ENCODE data around the gene SLC4A9. TPM values are rescaled to one million over a fixed set of nuclear protein-coding genes. Genes with fewer than 3 reads are reported as not detected.

SLC4A9 gene
- total RNA-seq, 2 experiments from 2014 or later: not detected

- H3K4me1 Mint-ChIP-seq: no peaks in the 10 kb centered on the region
- no peak overlapping the region for H3K4me3 Mint-ChIP-seq
Observed at GRCh38 chr5:140391312-140391711, 31.3 kb downstream of the SLC4A9 start.

GRCh38 chr5:140391732-140392131 lies 31.7 kb downstream of the SLC4A9 start:
- Mint-ChIP-seq H3K4me1 (no peaks in the 10 kb centered on the region), H3K27me3 (no peaks in the 10 kb centered on the region), H3K9me3 (no peaks in the 10 kb centered on the region), H3K27ac (no peak overlapping the region), H3K4me3 (no peak overlapping the region), H3K36me3 (no peaks in the 10 kb centered on the region)
- DNase-seq: no peak

More at GRCh38 chr5:140391312-140391711, 31.3 kb downstream of the SLC4A9 start:
- Mint-ChIP-seq H3K27ac (no peak overlapping the region), H3K36me3 (no peaks in the 10 kb centered on the region), H3K9me3 (no peaks in the 10 kb centered on the region), H3K27me3 (no peaks in the 10 kb centered on the region)
- DNase-seq: no peak

- H3K36me3 Mint-ChIP-seq: no peaks in the 10 kb centered on the region
- no peaks in the 10 kb centered on the region for H3K9me3 Mint-ChIP-seq
- no peaks in the 10 kb centered on the region for H3K27me3 Mint-ChIP-seq
- H3K4me3 Mint-ChIP-seq: no peak overlapping the region
- no peak for DNase-seq
- H3K27ac Mint-ChIP-seq: no peak overlapping the region
- no peaks in the 10 kb centered on the region for H3K4me1 Mint-ChIP-seq
Observed at GRCh38 chr5:140393738-140394137, 33.7 kb downstream of the SLC4A9 start.

- Mint-ChIP-seq H3K36me3 (peaks cover 4% of the 10 kb centered on the region), H3K27me3 (no peaks in the 10 kb centered on the region), H3K9me3 (no peaks in the 10 kb centered on the region), H3K4me3 (no peak overlapping the region), H3K4me1 (peaks cover 9% of the 10 kb centered on the region), H3K27ac (no peak overlapping the region)
- DNase-seq: no peak
Observed at GRCh38 chr5:140398379-140398811, 38.4 kb downstream of the SLC4A9 start.

- no peak for DNase-seq
- Mint-ChIP-seq H3K9me3 (no peaks in the 10 kb centered on the region), H3K27me3 (no peaks in the 10 kb centered on the region), H3K4me1 (peaks cover 22% of the 10 kb centered on the region), H3K4me3 (no peak overlapping the region), H3K27ac (no peak overlapping the region), H3K36me3 (peaks cover 11% of the 10 kb centered on the region)
Observed at GRCh38 chr5:140399979-140400729, 40.2 kb downstream of the SLC4A9 start.

GRCh38 chr5:140400730-140401361 lies 40.9 kb downstream of the SLC4A9 start:
- H3K27ac Mint-ChIP-seq: no peak overlapping the region
- H3K36me3 Mint-ChIP-seq: peaks cover 11% of the 10 kb centered on the region
- peaks cover 24% of the 10 kb centered on the region for H3K4me1 Mint-ChIP-seq
- H3K4me3 Mint-ChIP-seq: no peak overlapping the region
- no peaks in the 10 kb centered on the region for H3K27me3 Mint-ChIP-seq
- DNase-seq: peak; percentile 86
- H3K9me3 Mint-ChIP-seq: no peaks in the 10 kb centered on the region

GRCh38 chr5:140401362-140402257 lies 41.6 kb downstream of the SLC4A9 start, which contains the start of gene ANKHD1:
ANKHD1 (plus strand) TSS chr5:140401833; CDS start chr5:140401968, 135 bp downstream.
- Mint-ChIP-seq H3K27me3 (no peaks in the 10 kb centered on the region), H3K36me3 (peaks cover 15% of the 10 kb centered on the region), H3K4me3 (no peak within 1 kb of the TSS), H3K27ac (no peak within 1 kb of the TSS), H3K9me3 (no peaks in the 10 kb centered on the region), H3K4me1 (peaks cover 28% of the 10 kb centered on the region)
- peak; percentile 98 for DNase-seq

- H3K27ac Mint-ChIP-seq: no peak overlapping the region
- peaks cover 15% of the 10 kb centered on the region for H3K36me3 Mint-ChIP-seq
- peak; percentile 73 for DNase-seq
- H3K9me3 Mint-ChIP-seq: no peaks in the 10 kb centered on the region
- no peak overlapping the region for H3K4me3 Mint-ChIP-seq
- H3K4me1 Mint-ChIP-seq: peaks cover 28% of the 10 kb centered on the region
- H3K27me3 Mint-ChIP-seq: no peaks in the 10 kb centered on the region
Observed at GRCh38 chr5:140402258-140403074, 42.5 kb downstream of the SLC4A9 start.

- Mint-ChIP-seq H3K36me3 (peaks cover 18% of the 10 kb centered on the region), H3K9me3 (no peaks in the 10 kb centered on the region), H3K4me1 (peaks cover 32% of the 10 kb centered on the region), H3K27ac (peak overlapping the region; percentile 31), H3K4me3 (no peak overlapping the region), H3K27me3 (no peaks in the 10 kb centered on the region)
- no peak for DNase-seq
Observed at GRCh38 chr5:140403613-140404012, 43.6 kb downstream of the SLC4A9 start.

GRCh38 chr5:140408750-140409241 lies 48.8 kb downstream of the SLC4A9 start:
- no peak for DNase-seq
- Mint-ChIP-seq H3K36me3 (peaks cover 17% of the 10 kb centered on the region), H3K4me3 (no peak overlapping the region), H3K9me3 (no peaks in the 10 kb centered on the region), H3K27me3 (no peaks in the 10 kb centered on the region), H3K4me1 (peaks cover 35% of the 10 kb centered on the region), H3K27ac (no peak overlapping the region)

- Mint-ChIP-seq H3K4me1 (peaks cover 26% of the 10 kb centered on the region), H3K27ac (no peak overlapping the region), H3K36me3 (peaks cover 20% of the 10 kb centered on the region)
Observed at GRCh38 chr5:140413230-140413629, 53.2 kb downstream of the SLC4A9 start.

GRCh38 chr5:140417235-140417634 lies 57.2 kb downstream of the SLC4A9 start:
- Mint-ChIP-seq H3K27me3 (no peaks in the 10 kb centered on the region), H3K4me1 (peaks cover 51% of the 10 kb centered on the region), H3K27ac (no peak overlapping the region), H3K36me3 (peaks cover 29% of the 10 kb centered on the region), H3K9me3 (no peaks in the 10 kb centered on the region), H3K4me3 (no peak overlapping the region)
- DNase-seq: no peak

More at GRCh38 chr5:140413230-140413629, 53.2 kb downstream of the SLC4A9 start:
- Mint-ChIP-seq H3K27me3 (no peaks in the 10 kb centered on the region), H3K4me3 (no peak overlapping the region), H3K9me3 (no peaks in the 10 kb centered on the region)
- no peak for DNase-seq

GRCh38 chr5:140418862-140419520 lies 59.0 kb downstream of the SLC4A9 start:
- H3K27ac Mint-ChIP-seq: no peak overlapping the region
- no peak for DNase-seq
- H3K9me3 Mint-ChIP-seq: no peaks in the 10 kb centered on the region
- no peak overlapping the region for H3K4me3 Mint-ChIP-seq
- no peaks in the 10 kb centered on the region for H3K27me3 Mint-ChIP-seq
- H3K36me3 Mint-ChIP-seq: peaks cover 27% of the 10 kb centered on the region
- peaks cover 47% of the 10 kb centered on the region for H3K4me1 Mint-ChIP-seq

- H3K9me3 Mint-ChIP-seq: no peaks in the 10 kb centered on the region
- no peak overlapping the region for H3K27ac Mint-ChIP-seq
- no peak for DNase-seq
- H3K4me1 Mint-ChIP-seq: peaks cover 53% of the 10 kb centered on the region
- H3K36me3 Mint-ChIP-seq: peaks cover 21% of the 10 kb centered on the region
- H3K27me3 Mint-ChIP-seq: no peaks in the 10 kb centered on the region
- H3K4me3 Mint-ChIP-seq: no peak overlapping the region
Observed at GRCh38 chr5:140420226-140420570, 60.2 kb downstream of the SLC4A9 start.
